Measurements from ENCODE around the gene STK32C.

STK32C gene

DNA sequence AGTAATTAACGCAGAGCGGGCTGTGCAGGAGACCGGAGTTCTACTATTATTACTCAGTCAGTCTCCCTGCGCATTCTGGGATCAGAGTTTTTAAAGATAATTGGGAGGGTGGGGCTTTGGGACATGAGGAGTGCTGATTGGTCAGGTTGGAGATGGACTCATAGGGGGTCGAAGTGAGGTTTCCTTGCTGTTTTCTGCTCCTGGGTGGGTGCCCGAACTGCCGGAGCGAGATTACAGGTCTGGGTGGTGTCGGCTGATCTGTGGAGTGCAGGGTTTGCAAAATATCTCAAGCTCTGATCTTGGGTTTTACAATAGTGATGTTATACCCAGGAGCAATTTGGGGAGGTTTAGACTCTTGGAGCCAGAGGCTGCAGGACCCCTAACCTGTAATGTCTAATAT lies 20.4 kb upstream of the STK32C start:
- TF ChIP-seq CTCF (IDR thresholded peaks at IDR 0.05), result no peak
- Mint-ChIP-seq H3K9me3 (peaks cover 46% of the 10 kb centered on the region), H3K27me3 (ENCODE audit: low read depth, poor library complexity) (peaks cover 5% of the 10 kb centered on the region), H3K4me3 (peak overlapping the region; percentile 98), H3K27ac (no peak overlapping the region), H3K4me1 (peaks cover 50% of the 10 kb centered on the region), H3K36me3 (ENCODE audit: low read depth) (peaks cover 80% of the 10 kb centered on the region)
- no peak for DNase-seq

GRCh38 chr10:132326925-132327324 lies 19.2 kb upstream of the STK32C start:
- Mint-ChIP-seq H3K36me3 (ENCODE audit: low read depth) (peaks cover 82% of the 10 kb centered on the region), H3K9me3 (peaks cover 46% of the 10 kb centered on the region), H3K27ac (no peak overlapping the region), H3K27me3 (ENCODE audit: low read depth, poor library complexity) (peaks cover 5% of the 10 kb centered on the region), H3K4me3 (no peak overlapping the region), H3K4me1 (peaks cover 41% of the 10 kb centered on the region)
- no peak for TF ChIP-seq CTCF (IDR thresholded peaks at IDR 0.05)
- DNase-seq, result no peak

DNA sequence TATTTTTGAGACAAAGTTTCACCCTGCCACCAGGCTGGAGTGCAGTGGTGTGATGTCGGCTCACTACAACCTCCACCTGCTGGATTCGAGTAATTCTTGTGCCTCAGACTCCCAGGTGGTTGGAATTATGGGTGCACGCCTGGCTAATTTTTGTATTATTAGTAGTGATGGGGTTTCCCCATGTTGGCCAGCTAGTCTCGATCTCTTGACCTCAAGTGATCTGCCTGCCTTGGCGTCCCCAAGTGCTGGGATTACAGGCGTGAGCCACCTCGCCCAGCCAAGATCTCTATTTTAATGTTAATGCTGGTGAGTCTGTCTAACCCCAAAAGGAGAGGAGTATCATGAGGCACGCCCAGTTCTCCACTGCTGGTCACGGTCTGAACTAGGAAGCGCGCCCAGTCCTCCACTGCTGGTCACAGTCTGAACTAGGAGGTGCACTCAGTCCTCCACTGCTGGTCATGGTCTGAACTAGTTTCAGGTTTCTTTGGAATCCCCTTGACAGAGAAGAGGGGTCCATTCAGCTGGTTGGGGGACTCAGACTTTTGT lies 18.7 kb upstream of the STK32C start:
- Mint-ChIP-seq H3K9me3 (peaks cover 46% of the 10 kb centered on the region), H3K27ac (no peak overlapping the region), H3K27me3 (ENCODE audit: low read depth, poor library complexity) (peaks cover 5% of the 10 kb centered on the region), H3K4me3 (no peak overlapping the region), H3K36me3 (ENCODE audit: low read depth) (peaks cover 80% of the 10 kb centered on the region), H3K4me1 (peaks cover 37% of the 10 kb centered on the region)
- DNase-seq, result no peak
- TF ChIP-seq CTCF (IDR thresholded peaks at IDR 0.05), result no peak

DNA sequence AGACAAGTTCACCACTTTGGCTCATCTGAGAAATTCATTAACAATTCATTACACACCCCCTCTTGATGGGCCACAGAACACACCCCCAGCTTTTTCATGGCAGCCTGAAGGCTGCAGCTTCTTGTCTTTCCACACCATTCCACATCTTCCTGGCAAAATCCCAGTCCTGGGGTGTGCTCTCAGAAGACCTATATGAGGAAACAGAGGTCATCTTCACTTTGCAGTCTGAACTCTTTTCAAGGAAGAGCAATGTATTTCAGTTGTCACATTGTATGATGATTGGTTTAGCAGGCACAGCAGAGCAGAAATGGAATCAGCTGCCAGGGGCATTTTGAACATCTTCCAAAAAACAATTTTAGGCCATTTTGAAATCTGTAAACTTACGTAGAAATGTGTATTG lies 16.4 kb upstream of the STK32C start:
- peaks cover 31% of the 10 kb centered on the region for H3K9me3 Mint-ChIP-seq
- no peak for DNase-seq

DNA sequence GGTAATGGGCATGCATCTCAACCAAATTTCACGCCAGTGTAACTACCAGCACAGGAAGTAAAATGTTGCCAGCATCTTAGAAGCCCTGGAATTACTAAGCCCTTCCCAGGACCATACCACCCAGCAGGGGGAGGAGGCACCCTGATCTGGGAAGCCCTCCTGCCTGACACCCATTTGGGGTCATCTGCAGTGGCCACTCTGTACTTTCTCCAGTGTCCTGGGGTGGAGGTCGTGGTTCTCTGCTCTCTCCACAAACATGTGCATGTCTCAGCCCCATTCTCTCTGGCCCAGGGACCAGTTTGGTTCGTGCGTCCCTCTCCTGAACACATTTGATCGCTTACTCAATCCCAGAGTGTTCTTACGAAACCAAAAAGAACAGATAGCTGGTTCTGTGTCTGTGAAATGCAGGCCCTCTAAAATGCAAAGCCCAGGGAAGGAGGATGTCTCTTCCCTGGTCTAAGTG lies 14.9 kb upstream of the STK32C start:
- TF ChIP-seq CTCF (IDR thresholded peaks at IDR 0.05), result no peak
- Mint-ChIP-seq H3K27ac (peak overlapping the region; percentile 1), H3K4me1 (peaks cover 7% of the 10 kb centered on the region), H3K4me3 (no peak overlapping the region), H3K36me3 (ENCODE audit: low read depth) (peaks cover 47% of the 10 kb centered on the region), H3K9me3 (peaks cover 23% of the 10 kb centered on the region), H3K27me3 (ENCODE audit: low read depth, poor library complexity) (peaks cover 6% of the 10 kb centered on the region)
- no peak for DNase-seq

More for the DNA sequence above, 16.4 kb upstream of the STK32C start:
- peaks cover 63% of the 10 kb centered on the region for H3K36me3 Mint-ChIP-seq (ENCODE audit: low read depth)
- H3K27ac Mint-ChIP-seq, result no peak overlapping the region
- no peak overlapping the region for H3K4me3 Mint-ChIP-seq
- no peak for TF ChIP-seq CTCF (IDR thresholded peaks at IDR 0.05)
- peaks cover 6% of the 10 kb centered on the region for H3K27me3 Mint-ChIP-seq (ENCODE audit: low read depth, poor library complexity)
- H3K4me1 Mint-ChIP-seq, result peaks cover 22% of the 10 kb centered on the region

DNA sequence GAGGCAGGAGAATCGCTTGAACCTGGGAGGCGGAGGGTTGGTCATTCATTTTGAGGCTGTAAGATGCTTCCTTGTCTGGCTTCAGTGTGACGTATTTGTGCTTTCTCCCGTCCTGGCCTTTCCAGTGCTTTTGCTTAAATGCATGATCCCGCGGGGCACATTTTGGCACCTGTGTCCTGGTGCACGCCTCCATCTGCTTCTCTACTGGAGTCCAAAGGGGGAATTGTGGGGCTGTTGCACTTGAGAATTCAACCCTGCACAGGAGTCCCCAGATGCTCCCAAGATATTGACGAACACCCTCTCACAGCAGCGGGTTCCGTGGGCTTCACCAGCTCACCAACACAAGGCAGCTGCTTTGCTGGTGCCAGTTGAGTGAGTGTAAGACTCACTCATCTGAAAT lies 14.0 kb upstream of the STK32C start:
- Mint-ChIP-seq H3K4me1 (peaks cover 7% of the 10 kb centered on the region), H3K27me3 (ENCODE audit: low read depth, poor library complexity) (peaks cover 8% of the 10 kb centered on the region), H3K36me3 (ENCODE audit: low read depth) (peaks cover 38% of the 10 kb centered on the region), H3K27ac (peak overlapping the region; percentile 75), H3K4me3 (no peak overlapping the region), H3K9me3 (peaks cover 16% of the 10 kb centered on the region)
- no peak for DNase-seq
- TF ChIP-seq CTCF (IDR thresholded peaks at IDR 0.05), result no peak

All from nephron progenitor cell (in vitro differentiated cells).